Thymus (tissue), 11 donors: Measurements from ENCODE around the gene TXNDC5. TPM values are rescaled to one million over a fixed set of nuclear protein-coding genes. Genes with fewer than 3 reads are reported as not detected.

Experiments used
- DNase-seq, 9 donors: peaks; one replicate each; pipeline ENCODE4 v3.0.0-alpha.2; 2013; ENCODE audit warnings: low spot score in 9 of 9, low read depth in 6 of 9, missing footprints in 1 of 9
- H3K27ac ChIP-seq, 2 donors: one replicate each; pipeline ENCODE4 v1.5.1; 2013; ENCODE audit warnings: control low read depth in 1 of 2, low read depth in 1 of 2, low read length in 1 of 2, mild to moderate bottlenecking in 1 of 2, moderate library complexity in 1 of 2
- H3K27me3 ChIP-seq, 2 donors: one replicate each; pipeline ENCODE4 v1.5.1; 2013; ENCODE audit warnings: low read length in 1 of 2; ENCODE audit not compliant: control insufficient read depth in 2 of 2, insufficient read depth in 1 of 2
- H3K36me3 ChIP-seq, 2 donors: one replicate each; pipeline ENCODE4 v1.5.1; 2013; ENCODE audit warnings: low read length in 1 of 2, mild to moderate bottlenecking in 1 of 2, moderate library complexity in 1 of 2; ENCODE audit not compliant: control insufficient read depth in 2 of 2, insufficient read depth in 2 of 2
- H3K4me1 ChIP-seq, 2 donors: one replicate each; pipeline ENCODE4 v1.5.1; 2013; ENCODE audit warnings: low read length in 2 of 2; ENCODE audit not compliant: control insufficient read depth in 2 of 2, insufficient read depth in 2 of 2
- H3K4me3 ChIP-seq, 2 donors: one replicate each; pipeline ENCODE4 v1.5.1; 2013; ENCODE audit warnings: low read length in 2 of 2, control low read depth in 1 of 2, mild to moderate bottlenecking in 1 of 2
- H3K9me3 ChIP-seq, 2 donors: one replicate each; pipeline ENCODE4 v1.5.1; 2013; ENCODE audit warnings: low read length in 1 of 2, mild to moderate bottlenecking in 1 of 2; ENCODE audit not compliant: control insufficient read depth in 2 of 2, insufficient read depth in 1 of 2
- WGBS: extraction: QIAGEN DNeasy Blood & Tissue Kit; methylation state at CpG from one replicate; pipeline ENCODE4 v1.1.7; 2013; 5-methylcytosine and 5-hydroxymethylcytosine counted together
- polyA plus RNA-seq: library from polyadenylated mRNA; stranded (reverse); fragments of 200-250 nt; gene quantifications from one replicate; pipeline ENCODE4 v1.2.3, GENCODE V29; 2013
- total RNA-seq: library from RNA; stranded (reverse); fragments of 120-200 nt; gene quantifications from one replicate; pipeline ENCODE4 v1.2.4, GENCODE V29; 2013
- donor health status: healthy.

The TXNDC5 gene
- total and polyA plus RNA-seq, 2 donors = 25.3 to 36.9 TPM

DNA sequence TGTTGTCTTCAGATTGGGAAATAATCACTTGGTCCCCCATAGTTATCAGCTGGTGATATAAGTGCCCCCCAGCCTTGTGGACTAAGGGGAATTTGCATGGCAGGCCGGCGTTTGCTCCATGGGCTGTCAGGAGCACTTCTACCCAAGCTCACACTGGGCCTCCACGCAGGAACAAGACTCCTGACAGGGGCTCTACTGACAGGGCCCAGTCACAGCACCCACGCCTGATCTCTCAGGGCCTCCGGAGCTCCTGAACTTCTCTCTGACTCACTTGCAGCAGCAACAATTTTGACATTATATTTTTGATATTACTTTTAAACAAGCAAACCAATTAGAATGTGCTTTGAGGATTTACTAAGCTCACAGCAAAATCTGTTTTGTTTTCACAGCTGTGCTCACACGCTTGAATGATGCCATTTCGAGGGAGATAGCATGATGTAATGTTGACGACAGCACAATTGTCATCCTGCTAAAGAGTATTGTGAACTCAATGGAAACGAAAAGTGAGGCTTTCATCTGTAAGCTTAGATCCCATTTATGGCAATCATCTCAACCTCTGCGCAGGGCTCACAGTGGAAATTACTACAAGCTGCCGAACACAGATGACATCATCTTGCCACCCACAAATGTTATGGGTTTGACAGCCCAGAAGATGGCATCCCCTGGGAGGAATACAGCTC, 28.7 kb upstream of the TXNDC5 start:
- no peaks in the 10 kb centered on the region for H3K36me3 ChIP-seq
- H3K9me3 ChIP-seq = no peaks in the 10 kb centered on the region
- H3K4me1 ChIP-seq = no peaks in the 10 kb centered on the region
- H3K4me3 ChIP-seq = no peak overlapping the region
- no peak overlapping the region for H3K27ac ChIP-seq
- DNase-seq = no peak
- H3K27me3 ChIP-seq = no peaks in the 10 kb centered on the region
- 90% methylated on average over 11 of the region's 11 CpGs for WGBS

DNA sequence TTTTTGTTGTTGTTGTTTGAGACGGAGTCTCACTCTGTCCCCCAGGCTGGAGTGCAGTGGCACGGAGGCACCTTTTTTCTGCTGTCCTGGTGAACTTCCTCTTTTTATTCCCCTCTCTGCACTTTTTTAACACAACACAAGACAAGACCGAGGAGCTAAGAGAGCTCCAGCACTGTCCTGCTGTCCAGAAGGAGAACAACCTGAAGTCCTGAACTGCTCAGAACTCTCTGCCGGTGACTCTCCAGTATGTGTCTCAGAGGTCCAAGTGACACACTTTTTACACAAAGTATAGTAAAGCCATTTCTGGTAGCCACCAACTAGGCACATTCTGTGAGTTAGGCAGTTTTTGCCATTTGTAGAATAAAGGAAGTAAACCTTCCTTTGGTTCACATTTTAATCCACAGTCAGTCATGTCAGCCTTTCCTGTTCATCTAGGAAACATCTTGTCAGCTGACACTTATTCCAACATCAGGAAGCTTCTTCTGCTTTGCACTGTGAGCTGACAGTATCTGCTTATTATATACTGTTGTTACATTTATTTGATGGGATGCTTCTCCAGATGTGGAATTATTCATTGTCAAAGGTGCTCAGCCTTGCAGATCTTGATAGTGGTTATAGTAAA, 28.1 kb upstream of the TXNDC5 start:
- no peak overlapping the region for H3K4me3 ChIP-seq
- WGBS = 49% methylated on average over 4 of the region's 4 CpGs
- no peaks in the 10 kb centered on the region for H3K27me3 ChIP-seq
- no peaks in the 10 kb centered on the region for H3K4me1 ChIP-seq
- no peak overlapping the region for H3K27ac ChIP-seq
- H3K36me3 ChIP-seq = no peaks in the 10 kb centered on the region
- no peak for DNase-seq
- H3K9me3 ChIP-seq = no peaks in the 10 kb centered on the region

DNA sequence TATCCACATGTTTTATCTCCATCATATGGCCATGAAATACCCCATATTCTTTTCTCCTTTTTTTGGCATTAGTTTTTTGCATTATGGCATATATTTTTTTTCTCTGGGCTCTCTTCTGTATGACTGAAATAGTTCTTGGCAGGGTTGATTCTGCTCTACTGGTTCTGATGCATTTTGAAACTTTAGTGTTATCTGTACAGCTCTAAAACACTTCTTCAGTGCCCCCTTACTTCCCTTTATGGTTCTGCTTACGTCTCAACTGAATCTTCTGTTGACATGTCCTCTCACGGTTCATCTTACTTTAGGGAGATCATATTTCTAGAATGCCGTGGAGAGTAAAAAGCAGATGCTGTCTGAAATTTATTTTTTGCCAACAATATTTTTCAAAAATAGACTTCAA, 23.2 kb upstream of the TXNDC5 start:
- Histone ChIP-seq H3K27me3 (no peaks in the 10 kb centered on the region), H3K27ac (no peak overlapping the region), H3K4me1 (no peaks in the 10 kb centered on the region), H3K36me3 (no peaks in the 10 kb centered on the region), H3K4me3 (no peak overlapping the region), H3K9me3 (no peaks in the 10 kb centered on the region)
- WGBS = 89% methylated on average over 3 of the region's 3 CpGs
- no peak for DNase-seq

DNA sequence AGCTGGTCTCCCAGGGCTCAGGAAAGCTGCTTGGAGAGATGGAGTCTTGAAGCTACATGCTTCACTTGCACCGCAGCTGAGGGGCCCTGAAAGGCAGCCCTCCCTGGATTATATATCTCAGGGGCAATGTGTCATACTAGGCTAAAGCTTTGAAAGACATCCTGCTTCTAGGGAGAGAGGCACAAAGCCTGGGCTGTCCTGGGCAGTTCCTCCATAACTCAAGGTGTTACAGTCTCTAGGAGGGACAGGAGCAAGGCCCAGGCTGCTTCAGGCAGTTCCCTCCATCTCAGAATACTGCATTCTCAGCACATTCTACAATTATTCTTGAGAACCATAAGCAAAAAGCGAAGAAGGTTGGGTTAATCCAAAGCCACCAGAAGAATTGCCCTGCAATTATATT, 22.0 kb upstream of the TXNDC5 start:
- Histone ChIP-seq H3K4me1 (no peaks in the 10 kb centered on the region), H3K27me3 (no peaks in the 10 kb centered on the region), H3K4me3 (no peak overlapping the region), H3K27ac (no peak overlapping the region), H3K9me3 (no peaks in the 10 kb centered on the region), H3K36me3 (no peaks in the 10 kb centered on the region)
- no peak for DNase-seq
- 93% methylated on average over 2 of the region's 2 CpGs for WGBS

DNA sequence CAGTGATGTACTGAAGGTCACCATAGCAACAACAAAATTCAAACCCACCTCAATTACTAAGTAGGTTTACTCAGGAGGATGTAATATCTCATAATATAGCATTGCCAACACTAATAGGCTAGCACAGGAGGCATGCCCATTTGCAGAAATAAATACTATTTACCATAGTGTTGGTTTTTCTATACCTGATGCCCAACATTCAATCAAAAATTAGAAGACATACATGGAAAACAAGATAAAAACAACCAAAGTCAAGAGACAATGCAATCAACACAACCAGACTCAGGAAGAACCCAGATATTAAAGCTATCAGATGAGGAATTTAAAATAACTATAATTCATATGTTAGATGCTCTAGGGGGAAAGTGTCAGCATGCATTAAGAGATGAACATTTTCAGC, 14.3 kb upstream of the TXNDC5 start:
- no peak overlapping the region for H3K27ac ChIP-seq
- no peaks in the 10 kb centered on the region for H3K27me3 ChIP-seq
- no peaks in the 10 kb centered on the region for H3K4me1 ChIP-seq
- H3K4me3 ChIP-seq = no peak overlapping the region
- no peak for DNase-seq
- H3K36me3 ChIP-seq = no peaks in the 10 kb centered on the region
- peaks cover 0 to 7% of the 10 kb centered on the region in 2 donors for H3K9me3 ChIP-seq

DNA sequence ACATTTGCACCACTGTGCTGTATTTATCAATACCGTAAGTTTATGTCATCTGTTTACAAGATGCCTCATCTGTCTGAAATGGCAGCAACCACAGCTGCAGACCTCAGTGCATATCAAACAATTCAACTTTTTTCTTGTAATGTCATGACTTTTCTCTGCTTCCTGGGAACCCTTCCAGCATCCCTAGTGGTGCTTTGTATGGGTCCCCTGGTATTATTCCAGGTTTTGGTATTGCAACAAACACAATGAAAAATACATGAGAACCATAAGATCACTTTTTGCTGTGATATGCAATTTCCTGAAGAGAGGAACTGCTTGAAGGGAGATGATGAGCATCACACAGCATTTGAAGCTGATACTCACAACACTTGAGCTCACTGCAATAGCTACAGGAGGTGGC, 12.0 kb upstream of the TXNDC5 start:
- H3K36me3 ChIP-seq = no peaks in the 10 kb centered on the region
- peaks cover 0 to 7% of the 10 kb centered on the region in 2 donors for H3K9me3 ChIP-seq
- H3K4me1 ChIP-seq = no peaks in the 10 kb centered on the region
- H3K27me3 ChIP-seq = no peaks in the 10 kb centered on the region
- WGBS = 96% methylated on average over 1 of the region's 1 CpG
- DNase-seq = no peak
- H3K4me3 ChIP-seq = no peak overlapping the region
- H3K27ac ChIP-seq = no peak overlapping the region

DNA sequence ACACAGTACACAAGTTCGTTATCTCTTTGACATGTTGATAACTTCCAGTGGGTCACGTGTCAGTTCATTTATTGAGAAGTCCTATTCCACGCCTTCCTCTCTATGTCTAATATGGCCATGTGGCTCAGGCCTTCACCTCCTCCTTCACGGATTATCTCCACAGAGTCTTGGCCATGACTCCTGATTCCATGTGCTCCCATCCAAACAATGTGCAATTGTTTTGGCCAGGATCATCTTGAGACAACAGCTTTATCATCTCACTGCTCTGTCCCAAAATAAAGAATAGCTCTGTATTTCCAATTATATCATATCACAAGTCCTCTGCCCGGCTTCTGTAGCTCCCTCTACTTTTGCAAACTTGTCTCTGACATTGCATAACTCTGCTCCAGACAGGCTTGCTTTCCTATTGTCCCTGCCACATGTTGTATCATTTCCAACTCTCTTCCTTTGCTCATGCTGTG, 11.1 kb upstream of the TXNDC5 start:
- H3K36me3 ChIP-seq = no peaks in the 10 kb centered on the region
- H3K27me3 ChIP-seq = no peaks in the 10 kb centered on the region
- no peak overlapping the region for H3K4me3 ChIP-seq
- no peak overlapping the region for H3K27ac ChIP-seq
- peaks cover 0 to 7% of the 10 kb centered on the region in 2 donors for H3K9me3 ChIP-seq
- WGBS = 95% methylated on average over 5 of the region's 5 CpGs
- DNase-seq = no peak
- no peaks in the 10 kb centered on the region for H3K4me1 ChIP-seq

DNA sequence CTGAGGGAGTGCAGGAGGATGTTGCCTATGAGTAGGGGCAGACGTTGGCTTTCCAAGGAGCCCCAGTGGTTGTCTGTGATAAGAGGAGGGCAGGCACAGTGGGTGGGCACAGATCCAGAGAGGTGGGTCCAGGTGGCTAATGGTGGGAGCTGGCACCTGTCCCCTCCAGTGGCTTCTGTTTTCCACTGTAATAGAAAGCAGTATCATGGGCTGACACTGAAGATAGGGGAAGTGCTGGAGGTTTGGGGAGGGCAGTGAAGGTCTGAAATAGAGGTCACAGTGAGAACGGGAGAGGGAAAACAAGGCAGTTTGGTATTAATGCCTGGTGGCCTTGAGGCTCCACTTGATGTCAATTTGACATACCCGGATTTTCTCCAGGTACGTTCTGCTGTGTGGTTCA, 10.5 kb upstream of the TXNDC5 start:
- Histone ChIP-seq H3K9me3 (peaks cover 0 to 6% of the 10 kb centered on the region in 2 donors), H3K4me1 (no peaks in the 10 kb centered on the region), H3K4me3 (no peak overlapping the region), H3K27me3 (no peaks in the 10 kb centered on the region), H3K36me3 (no peaks in the 10 kb centered on the region), H3K27ac (no peak overlapping the region)
- 87% methylated on average over 4 of the region's 4 CpGs for WGBS
- no peak for DNase-seq

DNA sequence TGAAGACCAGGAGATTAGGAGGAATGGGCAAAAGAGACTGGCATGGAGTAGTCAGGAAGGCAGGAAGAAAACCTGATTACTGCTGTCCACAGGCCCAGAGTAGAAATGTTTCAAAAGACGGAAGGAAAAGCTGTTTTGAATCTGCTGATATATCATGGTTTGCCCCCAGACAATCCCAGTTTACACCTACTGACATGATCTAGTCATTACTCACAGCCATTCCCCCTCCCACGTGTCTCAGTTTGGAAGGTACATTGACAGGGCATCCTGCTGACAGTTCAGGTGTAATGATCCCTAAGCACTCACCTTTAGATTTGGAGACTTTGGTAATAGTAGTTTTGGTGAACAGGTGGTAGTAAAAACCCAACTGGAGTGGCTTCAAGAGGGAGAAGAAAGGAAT, 9.8 kb upstream of the TXNDC5 start:
- no peaks in the 10 kb centered on the region for H3K36me3 ChIP-seq
- H3K4me3 ChIP-seq = no peak overlapping the region
- WGBS = 91% methylated on average over 2 of the region's 2 CpGs
- H3K27ac ChIP-seq = no peak overlapping the region
- no peaks in the 10 kb centered on the region for H3K9me3 ChIP-seq
- no peaks in the 10 kb centered on the region for H3K27me3 ChIP-seq
- DNase-seq = no peak
- H3K4me1 ChIP-seq = no peaks in the 10 kb centered on the region
